DMS53 treated with DMSO at 0.1 percent for 48 hours (cell line): Measurements from ENCODE around the gene MAPRE3.
"Not testable (repeated sequence)": the region's sequence is repeated elsewhere in the genome, so short reads cannot be mapped to it uniquely, and the experiment has no call there.

Source experiments
- DNase-seq: peaks from one replicate; lab custom pipeline; 2025; ENCODE audit not compliant: unreplicated experiment; lab: John Stamatoyannopoulos, UW

MAPRE3 gene

DNA sequence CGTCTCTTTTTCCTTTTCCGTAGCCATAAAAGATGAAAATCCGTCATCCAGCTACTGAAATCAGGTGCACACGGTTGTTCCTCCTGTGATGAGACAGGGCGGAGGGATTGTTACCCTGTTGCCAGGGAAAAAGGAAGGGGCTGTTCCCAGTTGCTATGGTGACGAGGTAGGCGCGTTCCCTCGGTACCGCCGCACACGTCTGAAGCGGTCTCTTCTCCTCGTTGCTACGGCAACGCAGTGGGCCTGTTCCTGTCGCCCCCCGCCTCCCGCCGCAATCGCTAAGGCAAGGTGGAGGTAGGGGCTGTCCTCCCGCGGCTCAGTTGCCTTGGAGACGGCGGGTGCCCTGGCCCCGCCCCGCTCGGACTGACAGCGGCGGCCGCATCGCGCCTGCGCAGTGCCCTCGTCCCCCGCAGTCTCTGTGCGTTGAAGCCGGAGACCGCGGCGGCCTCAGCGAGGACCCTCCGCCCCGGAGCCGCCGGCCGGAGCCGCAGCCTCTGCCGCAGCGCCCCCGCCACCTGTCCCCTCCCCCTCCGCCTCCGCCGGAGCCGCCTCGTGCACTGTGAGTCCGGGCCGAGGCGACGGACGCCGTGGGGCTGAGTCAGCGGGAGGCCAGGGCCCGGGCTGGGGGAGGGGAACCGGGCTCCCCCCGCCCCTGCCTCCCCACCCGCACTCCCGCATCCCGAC is at the start of gene MAPRE3:
TSS of gene MAPRE3 (plus strand) at position 394 of the 684 bp plus-strand sequence. CDS start 51,582 bp downstream, outside the sequence.
- DNase-seq: peak; percentile 60

DNA sequence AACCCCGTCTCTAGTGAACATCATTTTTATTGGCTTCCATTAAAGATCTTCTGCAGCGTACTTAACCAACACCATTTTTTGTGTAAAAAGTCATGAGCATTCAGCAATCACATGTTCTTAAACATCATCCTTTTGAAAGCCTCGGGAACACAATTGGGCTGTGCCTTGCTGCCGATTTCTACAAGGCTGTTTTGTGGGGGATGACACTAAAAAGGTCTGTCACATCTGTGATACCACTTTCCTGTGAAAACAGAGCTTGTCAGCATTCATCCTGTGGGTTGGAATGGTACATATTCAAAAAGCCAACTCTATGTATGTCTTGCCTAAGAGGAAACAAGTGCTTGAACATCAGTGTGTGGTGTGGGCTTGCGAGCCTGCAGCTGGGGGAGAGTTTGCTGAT is 49.1 kb upstream of the MAPRE3 start:
- no peak for DNase-seq

DNA sequence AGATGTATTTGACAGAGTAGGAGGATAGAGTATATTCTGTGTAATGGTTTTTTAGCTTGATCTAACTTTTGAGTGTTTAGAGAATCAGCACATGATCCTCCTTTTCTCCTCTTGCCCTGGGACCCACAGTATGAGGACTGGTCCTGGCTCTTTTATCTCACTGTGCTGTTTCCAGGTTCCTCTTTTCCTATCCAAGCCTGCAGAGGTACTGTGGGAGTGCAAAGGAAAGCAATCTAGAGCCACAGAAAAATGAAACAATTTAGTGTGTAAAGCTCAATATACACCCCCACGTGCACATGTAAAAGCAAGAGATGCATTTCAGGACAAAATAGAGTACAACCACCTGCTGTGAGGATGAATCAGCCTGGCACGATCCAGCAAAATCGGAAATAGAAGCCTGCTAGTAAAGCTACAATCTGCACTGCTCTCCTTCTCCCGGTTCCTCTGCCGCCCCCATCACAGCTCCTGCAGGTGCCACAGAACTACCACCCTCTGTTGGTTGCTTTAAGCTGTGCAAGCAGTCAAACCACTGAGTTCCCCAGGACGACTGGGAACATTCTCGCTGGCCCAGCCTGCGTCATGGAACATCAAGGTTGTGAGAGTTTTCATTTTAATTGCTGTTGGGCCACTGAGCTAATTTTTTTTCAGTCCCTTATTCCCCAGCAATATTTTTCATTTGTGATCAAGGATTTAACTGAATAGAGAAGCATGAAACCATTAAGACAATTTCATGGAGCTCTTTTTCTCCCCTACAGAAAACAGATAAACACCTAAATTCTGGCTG is 47.8 kb upstream of the MAPRE3 start:
- DNase-seq: peak; percentile 2

DNA sequence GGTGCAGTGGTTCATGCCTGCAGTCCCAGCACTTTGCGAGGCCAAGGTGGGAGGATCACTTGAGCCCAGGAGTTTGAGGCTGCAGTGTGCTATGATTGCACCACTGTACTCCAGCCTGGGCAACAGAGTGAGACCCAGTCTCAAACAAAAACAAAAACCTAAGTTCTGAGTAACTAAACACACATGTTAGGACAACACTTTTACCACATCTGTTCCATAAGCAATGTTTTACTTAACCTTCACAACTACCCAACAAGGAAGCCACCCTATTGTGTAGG is 47.3 kb upstream of the MAPRE3 start:
- DNase-seq: not testable (repeated sequence)

DNA sequence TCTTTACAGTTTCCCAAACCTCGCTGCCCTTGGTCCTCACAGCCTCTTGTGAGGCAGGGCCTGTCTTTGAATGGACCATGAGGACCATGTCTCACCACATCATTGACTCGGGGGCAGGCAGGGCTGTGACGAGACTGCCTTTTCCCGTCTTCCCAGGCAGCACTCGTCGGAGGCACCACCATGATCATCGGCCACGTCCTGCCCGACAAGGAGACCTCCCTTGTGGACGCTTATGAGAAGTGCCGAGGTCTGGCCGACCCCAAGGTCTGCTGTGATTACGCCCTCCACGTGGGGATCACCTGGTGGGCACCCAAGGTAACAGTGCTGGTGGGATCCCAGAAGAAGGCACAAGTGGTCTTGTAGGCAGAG is 45.7 kb upstream of the MAPRE3 start:
- no peak for DNase-seq

DNA sequence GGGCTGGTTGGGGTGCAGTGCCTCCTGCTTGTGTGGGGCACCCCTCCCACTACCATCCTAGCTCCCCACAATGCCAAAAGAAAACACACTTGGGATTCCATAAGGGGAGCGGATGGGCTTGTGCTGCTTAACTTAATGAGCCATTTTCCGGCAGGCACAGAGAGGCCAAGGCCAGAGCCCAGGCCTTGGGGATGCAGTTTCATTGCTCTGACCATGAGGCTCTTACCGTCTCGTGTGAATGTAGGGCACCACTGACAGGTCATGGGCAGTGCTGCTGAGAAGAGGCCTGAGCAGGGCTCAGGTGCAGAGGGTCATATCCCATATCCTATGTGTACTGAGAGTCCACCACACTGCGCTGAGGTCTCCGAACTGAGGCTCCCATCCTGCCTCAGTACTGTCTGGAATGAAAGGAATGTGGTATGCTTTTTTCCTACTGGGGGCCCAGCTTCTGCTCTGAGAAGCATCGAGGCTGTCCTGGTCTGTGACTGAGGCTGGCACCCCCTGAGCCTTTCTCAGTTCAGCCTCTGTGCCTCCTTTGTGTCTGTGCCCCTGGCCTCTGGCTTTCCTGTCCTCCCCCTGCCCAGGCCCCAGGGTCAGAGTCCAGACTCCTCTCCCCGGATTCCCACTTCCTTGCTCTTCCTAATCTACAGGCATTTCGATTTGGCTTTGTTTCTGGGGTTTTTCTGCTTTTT is 45.2 kb upstream of the MAPRE3 start:
- no peak for DNase-seq

DNA sequence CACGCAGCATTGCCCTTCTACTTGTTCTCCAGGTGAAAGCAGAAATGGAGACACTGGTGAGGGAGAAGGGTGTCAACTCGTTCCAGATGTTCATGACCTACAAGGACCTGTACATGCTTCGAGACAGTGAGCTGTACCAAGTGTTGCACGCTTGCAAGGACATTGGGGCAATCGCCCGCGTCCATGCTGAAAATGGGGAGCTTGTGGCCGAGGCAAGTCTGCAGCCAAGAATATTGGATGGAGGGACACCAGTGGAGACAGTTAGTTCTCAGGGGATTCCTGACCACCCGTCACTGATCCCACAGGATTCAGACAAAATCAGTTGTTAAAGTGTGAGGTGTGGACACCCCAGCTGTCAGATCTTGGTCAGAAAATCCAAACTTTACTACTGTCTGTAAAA is 43.2 kb upstream of the MAPRE3 start:
- DNase-seq: no peak

DNA sequence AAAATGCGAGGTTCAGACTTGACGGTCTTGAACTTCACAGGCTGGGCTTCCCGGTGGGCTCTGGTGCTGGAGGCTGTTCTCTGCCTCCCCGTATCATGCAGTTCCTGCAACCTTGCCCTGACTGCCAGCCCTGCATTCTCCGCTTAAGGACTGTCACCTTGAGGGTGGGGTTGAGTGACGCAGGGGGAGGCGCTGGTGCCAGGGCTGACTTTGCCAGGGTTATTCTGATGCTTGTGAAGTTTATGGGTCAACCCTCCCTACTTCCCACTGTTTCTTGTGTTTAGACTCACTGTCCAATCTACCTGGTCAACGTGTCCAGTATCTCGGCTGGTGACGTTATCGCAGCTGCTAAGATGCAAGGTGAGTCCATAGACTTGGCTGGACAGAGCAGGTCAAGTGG is 37.5 kb upstream of the MAPRE3 start:
- DNase-seq: no peak

DNA sequence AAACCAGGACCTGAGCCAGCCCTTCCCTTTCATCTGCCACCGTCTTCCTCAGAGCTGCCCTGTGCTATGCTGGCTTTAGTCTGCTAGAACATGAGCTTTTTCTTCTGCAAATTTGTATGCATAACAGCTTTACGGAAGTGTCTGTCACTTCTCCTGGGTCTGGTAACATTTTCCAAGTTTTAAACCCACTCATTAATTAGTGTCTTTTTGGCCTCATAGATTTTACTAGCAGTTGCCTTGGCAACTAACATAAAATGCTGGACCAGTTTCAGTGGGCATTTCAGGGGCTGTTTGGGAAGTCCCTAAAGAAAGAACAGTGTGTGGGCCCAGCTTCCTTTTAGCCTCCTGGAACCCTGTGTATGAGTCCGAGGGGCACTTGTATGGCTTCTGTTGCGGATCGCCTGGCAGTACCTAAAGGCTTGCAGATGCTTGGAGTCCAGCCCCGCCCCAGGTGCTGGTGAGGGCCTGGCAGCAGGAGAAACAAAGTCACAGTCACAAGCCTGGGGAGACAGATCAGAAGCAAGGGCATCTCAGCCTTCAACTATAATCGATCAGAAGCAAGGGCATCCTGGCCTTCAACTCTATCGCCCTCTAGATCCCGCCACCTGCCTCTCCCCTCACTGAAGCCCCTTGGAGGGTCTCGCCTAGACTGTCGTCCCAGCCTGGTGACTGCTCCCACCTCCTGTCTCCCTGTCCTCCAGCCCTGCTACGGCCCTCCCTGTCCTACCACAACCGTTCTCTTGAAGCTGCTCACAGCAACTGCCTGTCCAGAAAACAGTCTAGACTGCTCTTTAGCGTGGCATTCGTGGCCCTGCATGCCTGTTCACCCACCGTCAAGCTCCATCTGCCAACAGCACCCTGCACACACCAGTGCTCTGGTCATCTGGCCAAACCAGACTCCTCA is 36.8 kb upstream of the MAPRE3 start:
- DNase-seq: no peak

DNA sequence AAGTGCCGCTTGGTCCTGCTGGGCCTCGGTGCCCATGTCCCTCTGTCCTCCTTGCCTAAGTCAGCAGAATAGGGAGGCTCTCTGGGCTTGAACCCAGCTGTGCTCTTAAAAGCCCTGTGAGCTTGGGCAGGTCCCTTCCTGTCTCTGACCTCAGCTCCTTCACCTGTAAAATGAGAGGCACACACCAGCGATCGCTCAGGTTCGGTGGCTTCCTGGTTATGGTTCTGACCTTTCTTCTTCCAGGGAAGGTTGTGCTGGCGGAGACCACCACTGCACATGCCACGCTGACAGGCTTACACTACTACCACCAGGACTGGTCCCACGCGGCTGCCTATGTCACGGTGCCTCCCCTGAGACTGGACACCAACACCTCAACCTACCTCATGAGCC is 36.1 kb upstream of the MAPRE3 start:
- DNase-seq: no peak

DNA sequence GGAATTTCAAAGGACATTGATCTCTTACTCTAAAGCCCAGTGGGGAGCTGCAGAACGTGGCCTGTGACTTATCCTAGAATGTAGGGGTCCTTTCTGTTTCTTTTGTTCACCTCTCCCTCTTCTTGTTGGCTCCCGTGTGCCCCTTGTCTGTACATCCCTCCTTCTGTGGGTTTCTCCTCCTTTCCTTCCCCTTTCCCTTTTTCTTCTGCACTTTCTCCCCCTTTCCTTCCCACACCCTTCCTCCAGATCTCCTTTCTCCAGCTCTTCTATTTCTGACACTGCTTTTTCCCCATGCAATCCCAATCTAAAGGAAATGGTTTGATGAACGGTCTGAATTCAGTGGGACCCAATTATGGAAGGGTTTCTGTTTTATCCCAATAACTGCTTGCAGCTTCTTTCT is 35.5 kb upstream of the MAPRE3 start:
- DNase-seq: no peak

DNA sequence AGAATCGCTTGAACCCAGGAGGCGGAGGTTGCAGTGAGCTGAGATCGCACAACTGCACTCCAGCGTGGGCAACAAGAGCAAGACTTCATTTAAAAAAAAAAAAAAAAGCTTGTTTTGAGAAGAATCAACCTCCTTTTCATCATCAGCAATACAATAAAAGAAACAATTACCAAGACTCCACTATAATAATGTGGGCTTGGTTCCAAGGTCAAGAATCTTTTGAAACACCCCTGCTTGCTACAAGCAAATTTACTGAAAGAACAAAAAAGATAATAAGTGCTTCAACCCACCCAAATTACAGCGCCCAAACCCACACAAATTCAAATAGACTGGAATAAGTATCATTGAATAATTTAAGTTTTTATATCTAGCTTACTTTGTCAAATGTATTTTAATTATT is 33.6 kb upstream of the MAPRE3 start:
- DNase-seq: no peak

DNA sequence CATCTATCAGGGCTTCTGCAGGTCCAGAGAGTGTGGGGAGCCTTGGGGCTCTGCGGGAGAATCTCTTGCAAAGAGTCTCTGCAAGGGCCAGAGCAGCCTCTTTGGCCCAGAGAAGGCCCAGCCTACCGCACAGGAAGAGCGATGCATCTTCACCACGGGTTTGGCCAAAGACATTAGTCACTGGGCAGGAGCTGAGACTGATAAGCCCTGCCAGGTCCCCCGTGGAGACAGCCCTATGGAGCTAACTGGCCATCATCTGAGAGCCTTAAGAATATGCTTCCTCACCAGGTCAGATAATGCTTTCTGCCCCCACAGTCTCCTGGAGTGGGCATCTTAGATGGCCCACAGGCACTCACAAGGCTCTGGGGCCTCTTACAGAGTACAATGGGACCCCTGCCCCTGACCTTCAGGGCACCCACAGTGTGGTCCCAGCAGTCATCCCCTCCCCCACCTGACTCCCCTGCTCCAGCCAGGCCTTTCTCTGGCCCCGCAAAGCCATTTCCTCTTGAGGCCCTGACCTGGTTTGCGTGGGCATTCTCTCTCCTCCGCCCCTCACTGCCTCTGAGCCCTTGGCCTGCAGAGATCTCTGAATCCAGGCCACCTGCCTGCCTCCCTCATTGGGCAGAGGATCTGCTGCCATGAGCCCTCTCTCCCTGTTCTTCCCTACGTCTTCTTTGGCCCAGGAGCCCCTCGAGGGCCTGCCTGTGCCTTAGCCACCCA is 31.9 kb upstream of the MAPRE3 start:
- no peak for DNase-seq

DNA sequence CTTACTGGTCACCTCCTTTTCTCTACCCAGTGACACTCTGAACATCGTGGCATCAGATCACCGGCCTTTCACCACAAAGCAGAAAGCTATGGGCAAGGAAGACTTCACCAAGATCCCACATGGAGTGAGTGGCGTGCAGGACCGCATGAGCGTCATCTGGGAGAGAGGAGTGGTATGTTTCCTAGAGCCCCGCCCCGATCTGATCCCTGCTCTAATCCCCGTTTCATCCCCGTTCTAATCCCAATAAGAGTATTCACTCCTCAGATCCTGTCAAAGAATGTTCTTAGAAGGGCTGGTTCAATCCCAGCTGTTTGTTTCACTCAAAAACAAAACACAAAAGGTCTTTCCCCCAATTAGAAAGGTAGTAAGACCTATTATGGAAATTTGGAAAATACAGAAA is 30.4 kb upstream of the MAPRE3 start:
- no peak for DNase-seq

DNA sequence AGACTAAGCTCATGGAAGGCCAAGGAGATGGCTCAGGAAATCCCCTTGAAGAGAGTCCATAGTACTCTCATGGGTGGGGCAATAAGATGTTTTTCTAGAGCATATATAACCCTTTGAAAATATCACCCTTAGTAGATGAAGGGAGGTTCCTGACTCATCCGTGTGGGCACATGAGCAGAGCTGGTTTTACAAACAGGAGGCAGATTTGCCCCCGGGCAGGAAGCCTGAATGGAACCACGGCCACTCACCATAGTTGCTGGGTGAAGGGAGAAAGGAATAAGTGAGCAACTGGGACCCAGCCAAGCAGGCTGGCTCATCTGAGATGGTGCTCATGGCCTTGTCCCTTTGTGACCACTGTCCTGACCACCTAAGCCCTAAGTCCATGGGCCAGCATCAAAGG is 29.0 kb upstream of the MAPRE3 start:
- no peak for DNase-seq

DNA sequence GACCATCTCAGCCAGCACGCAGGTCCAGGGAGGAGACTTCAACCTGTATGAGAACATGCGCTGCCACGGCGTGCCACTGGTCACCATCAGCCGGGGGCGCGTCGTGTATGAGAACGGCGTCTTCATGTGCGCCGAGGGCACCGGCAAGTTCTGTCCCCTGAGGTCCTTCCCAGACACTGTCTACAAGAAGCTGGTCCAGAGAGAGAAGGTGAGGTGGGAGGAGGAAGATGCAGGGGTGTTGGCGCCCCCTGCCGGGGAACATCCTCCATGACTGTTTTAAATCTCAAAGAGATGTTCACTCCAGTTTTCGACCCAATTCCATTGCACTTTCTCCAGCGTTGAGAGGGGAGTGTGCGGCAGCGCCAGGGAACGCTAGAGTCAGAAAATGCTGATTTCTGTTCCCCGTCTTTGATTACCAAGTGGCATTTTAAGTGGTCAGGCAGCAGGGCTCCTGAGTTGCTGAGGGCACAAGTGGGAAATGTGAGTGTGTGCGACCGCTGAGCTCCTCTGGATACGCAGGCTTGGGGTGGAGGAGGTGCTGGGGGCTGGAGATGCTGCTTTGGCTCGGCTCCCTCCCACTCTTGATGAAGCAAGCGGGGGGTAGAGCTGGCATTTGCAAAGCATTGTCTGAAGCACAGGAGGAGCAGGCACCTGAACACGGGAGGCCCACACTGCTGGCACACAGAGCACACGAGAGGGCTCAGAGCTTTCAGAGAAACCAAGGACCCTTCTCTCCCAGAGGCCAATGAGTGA is 27.7 kb upstream of the MAPRE3 start:
- peak; percentile 15 for DNase-seq

DNA sequence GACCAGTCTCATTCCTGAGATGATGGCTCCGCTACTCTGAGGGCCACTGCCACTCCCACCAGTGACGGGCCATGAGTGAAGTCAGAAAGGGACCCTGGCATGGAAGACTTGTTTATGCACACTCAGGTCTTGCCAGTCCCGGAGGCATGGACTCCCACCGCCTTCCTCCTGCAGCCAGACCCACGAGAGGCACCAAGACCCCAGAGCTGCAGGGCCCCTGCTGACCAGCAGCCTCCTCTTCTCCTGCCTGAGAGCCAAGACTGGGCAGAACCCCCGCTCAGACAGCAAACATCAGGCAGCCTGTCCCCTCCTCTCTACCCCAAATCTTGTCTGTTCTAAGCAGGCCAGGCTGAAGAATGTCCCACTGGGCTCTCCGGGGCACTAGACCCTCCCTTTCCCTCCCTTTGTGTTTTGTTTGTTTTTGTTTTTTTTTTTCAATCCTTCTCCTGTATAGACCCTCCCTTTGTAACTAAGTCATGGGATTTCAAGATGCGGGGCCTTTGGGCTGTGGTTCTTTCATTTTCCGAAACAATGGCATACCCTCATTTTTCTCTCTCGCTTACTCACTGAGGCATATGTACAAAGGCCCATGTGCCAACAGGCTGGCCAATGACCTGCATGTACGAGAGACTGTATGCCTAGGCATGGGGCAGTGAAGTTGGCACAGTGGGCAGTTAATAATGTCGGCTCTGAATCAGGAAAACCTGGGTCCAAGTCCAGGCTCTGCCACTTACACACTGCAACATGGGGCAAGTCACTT is 24.3 kb upstream of the MAPRE3 start:
- DNase-seq: no peak

DNA sequence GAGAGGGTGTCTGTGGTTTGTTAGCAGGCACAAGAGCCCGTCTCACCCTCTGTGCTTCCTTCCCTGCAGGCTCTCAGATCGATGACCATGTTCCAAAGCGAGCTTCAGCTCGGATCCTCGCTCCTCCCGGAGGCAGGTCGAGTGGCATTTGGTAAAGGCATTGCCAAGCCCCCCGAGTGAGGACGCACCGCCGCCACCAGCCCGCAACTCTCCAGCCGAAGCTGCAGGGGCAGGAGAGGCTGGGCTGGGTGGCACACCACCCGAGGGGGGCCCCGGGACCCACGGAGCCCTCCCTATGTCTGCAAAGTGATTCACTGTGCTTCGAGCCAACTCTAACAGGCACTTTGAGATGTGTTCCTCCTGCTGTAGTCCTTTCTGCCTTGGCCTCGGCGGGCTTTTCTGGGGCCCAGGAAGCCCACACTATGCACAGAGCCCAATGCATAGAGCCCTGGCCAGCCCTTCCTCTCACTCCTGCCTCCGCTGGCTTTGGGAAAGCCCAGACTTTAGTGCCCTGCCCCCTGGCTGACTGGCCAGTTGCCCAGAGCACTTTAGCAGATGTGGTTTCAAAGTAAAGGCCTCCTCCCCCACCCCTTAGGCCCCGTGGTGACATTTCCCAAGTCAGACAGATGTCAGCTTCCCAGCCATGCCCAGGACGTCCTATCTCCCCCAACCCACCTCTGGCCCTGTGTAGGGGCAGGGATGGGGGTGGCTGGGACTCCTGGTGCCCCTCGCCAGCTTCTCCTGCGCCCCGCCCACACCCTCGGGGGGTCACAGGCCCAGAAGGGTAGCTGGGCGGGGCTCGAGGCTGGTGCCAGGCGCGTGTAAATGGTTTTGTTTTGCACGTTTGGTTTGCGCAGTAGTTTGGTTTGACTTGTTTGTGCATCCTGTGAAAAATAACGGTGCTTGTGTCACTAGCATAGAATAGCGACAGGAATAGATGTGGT is 23.3 kb upstream of the MAPRE3 start:
- DNase-seq: peak; percentile 49
